ENCODE results near the gene CAMKMT.
"Not testable (repeated sequence)": the region's sequence is repeated elsewhere in the genome, so short reads cannot be mapped to it uniquely, and the experiment has no call there.

CAMKMT gene

GRCh38 chr2:44360749-44361329 lies 908 bp upstream of the CAMKMT start:
- no peak for DNase-seq (ENCODE audit: low read depth, low spot score)

GRCh38 chr2:44362207-44363015 lies 664 bp downstream of the CAMKMT start:
- DNase-seq (ENCODE audit: low read depth, low spot score), result no peak

- no peak for DNase-seq (ENCODE audit: low read depth, low spot score)
Observed at GRCh38 chr2:44364604-44365003, 2.9 kb downstream of the CAMKMT start.

- DNase-seq (ENCODE audit: low read depth, low spot score), result no peak
Observed at GRCh38 chr2:44367591-44367990, 5.8 kb downstream of the CAMKMT start.

- no peak for DNase-seq (ENCODE audit: low read depth, low spot score)
Observed at GRCh38 chr2:44369392-44369791, 7.6 kb downstream of the CAMKMT start.

- no peak for DNase-seq (ENCODE audit: low read depth, low spot score)
Observed at GRCh38 chr2:44371445-44371844, 9.7 kb downstream of the CAMKMT start.

- DNase-seq (ENCODE audit: low read depth, low spot score), result no peak
Observed at GRCh38 chr2:44372246-44372645, 10.5 kb downstream of the CAMKMT start.

- no peak for DNase-seq (ENCODE audit: low read depth, low spot score)
Observed at GRCh38 chr2:44377486-44377885, 15.7 kb downstream of the CAMKMT start.

GRCh38 chr2:44385226-44385625 lies 23.5 kb downstream of the CAMKMT start:
- DNase-seq (ENCODE audit: low read depth, low spot score), result not testable (repeated sequence)

GRCh38 chr2:44388877-44389276 lies 27.1 kb downstream of the CAMKMT start:
- DNase-seq (ENCODE audit: low read depth, low spot score), result peak; percentile 25

- DNase-seq (ENCODE audit: low read depth, low spot score), result no peak
Observed at GRCh38 chr2:44389895-44390294, 28.1 kb downstream of the CAMKMT start.

- DNase-seq (ENCODE audit: low read depth, low spot score), result no peak
Observed at GRCh38 chr2:44392338-44392943, 30.7 kb downstream of the CAMKMT start.

GRCh38 chr2:44397447-44398175 lies 35.9 kb downstream of the CAMKMT start:
- DNase-seq (ENCODE audit: low read depth, low spot score), result no peak

GRCh38 chr2:44398243-44398897 lies 36.6 kb downstream of the CAMKMT start:
- DNase-seq (ENCODE audit: low read depth, low spot score), result no peak

- no peak for DNase-seq (ENCODE audit: low read depth, low spot score)
Observed at GRCh38 chr2:44420725-44421124, 59.0 kb downstream of the CAMKMT start.

- no peak for DNase-seq (ENCODE audit: low read depth, low spot score)
Observed at GRCh38 chr2:44424211-44424610, 62.5 kb downstream of the CAMKMT start.

GRCh38 chr2:44429034-44429433 lies 67.3 kb downstream of the CAMKMT start:
- peak; percentile 9 for DNase-seq (ENCODE audit: low read depth, low spot score)

GRCh38 chr2:44430342-44430741 lies 68.6 kb downstream of the CAMKMT start:
- DNase-seq (ENCODE audit: low read depth, low spot score), result peak; percentile 69

GRCh38 chr2:44433895-44434294 lies 72.1 kb downstream of the CAMKMT start:
- DNase-seq (ENCODE audit: low read depth, low spot score), result peak; percentile 53

- DNase-seq (ENCODE audit: low read depth, low spot score), result no peak
Observed at GRCh38 chr2:44441200-44441599, 79.5 kb downstream of the CAMKMT start.

- DNase-seq (ENCODE audit: low read depth, low spot score), result no peak
Observed at GRCh38 chr2:44442019-44442418, 80.3 kb downstream of the CAMKMT start.

GRCh38 chr2:44443517-44443916 lies 81.8 kb downstream of the CAMKMT start:
- DNase-seq (ENCODE audit: low read depth, low spot score), result no peak

Measured in ELF-1 (cell line).